IMR-90 (cell line): ENCODE results near the gene TPPP.

ENCODE experiments used
- CEBPB ChIP-seq: IDR thresholded peaks from 2 replicates; pipeline ENCODE4 v1.6.1; 2012; ENCODE audit warnings: low read depth, low read length, improper control_type of control experiment
- CHD1 ChIP-seq: IDR thresholded peaks from 2 replicates; pipeline ENCODE4 v1.6.1; 2012; ENCODE audit warnings: low read depth, low read length, improper control_type of control experiment
- FOS ChIP-seq: fragments of 150-350 bp; IDR thresholded peaks from 2 replicates; pipeline ENCODE4 v1.6.1; 2016; ENCODE audit warnings: low read depth, low read length
- MAFK ChIP-seq: IDR thresholded peaks from 2 replicates; pipeline ENCODE4 v1.6.1; 2012; ENCODE audit warnings: low read depth, low read length, improper control_type of control experiment
- NFE2L2 ChIP-seq: fragments of 150-350 bp; IDR thresholded peaks from 2 replicates; pipeline ENCODE4 v1.6.1; 2016; ENCODE audit warnings: low read depth, mild to moderate bottlenecking, low read length
- POLR2A ChIP-seq: IDR thresholded peaks from 2 replicates; pipeline ENCODE4 v1.6.1; 2012; ENCODE audit warnings: mild to moderate bottlenecking, low read depth, low read length
- RCOR1 ChIP-seq: IDR thresholded peaks from 2 replicates; pipeline ENCODE4 v1.6.1; 2012; ENCODE audit warnings: mild to moderate bottlenecking, low read length, improper control_type of control experiment; ENCODE audit not compliant: insufficient replicate concordance
- SMC3 ChIP-seq: fragments of 150-350 bp; IDR thresholded peaks from 2 replicates; pipeline ENCODE4 v1.6.1; 2016; ENCODE audit warnings: low read depth, mild to moderate bottlenecking, antibody characterized with exemption, low read length, moderate library complexity
- TF ChIP-seq, protein P1 (sequence below): conservative IDR thresholded peaks from 2 replicates; pipeline ENCODE4 v1.5.1; 2012; ENCODE audit warnings: mild to moderate bottlenecking, low read depth, low read length, improper control_type of control experiment
- TF ChIP-seq, protein P2 (sequence below): fragments of 150-350 bp; IDR thresholded peaks from 2 replicates; pipeline ENCODE4 v1.6.1; 2017; ENCODE audit warnings: mild to moderate bottlenecking, antibody characterized with exemption, low read length, low read depth
- TF ChIP-seq, protein P3 (sequence below): fragments of 150-350 bp; IDR thresholded peaks from 2 replicates; pipeline ENCODE4 v1.6.1; 2016; ENCODE audit warnings: low read depth, mild to moderate bottlenecking, low read length, moderate library complexity, borderline replicate concordance

DNA sequence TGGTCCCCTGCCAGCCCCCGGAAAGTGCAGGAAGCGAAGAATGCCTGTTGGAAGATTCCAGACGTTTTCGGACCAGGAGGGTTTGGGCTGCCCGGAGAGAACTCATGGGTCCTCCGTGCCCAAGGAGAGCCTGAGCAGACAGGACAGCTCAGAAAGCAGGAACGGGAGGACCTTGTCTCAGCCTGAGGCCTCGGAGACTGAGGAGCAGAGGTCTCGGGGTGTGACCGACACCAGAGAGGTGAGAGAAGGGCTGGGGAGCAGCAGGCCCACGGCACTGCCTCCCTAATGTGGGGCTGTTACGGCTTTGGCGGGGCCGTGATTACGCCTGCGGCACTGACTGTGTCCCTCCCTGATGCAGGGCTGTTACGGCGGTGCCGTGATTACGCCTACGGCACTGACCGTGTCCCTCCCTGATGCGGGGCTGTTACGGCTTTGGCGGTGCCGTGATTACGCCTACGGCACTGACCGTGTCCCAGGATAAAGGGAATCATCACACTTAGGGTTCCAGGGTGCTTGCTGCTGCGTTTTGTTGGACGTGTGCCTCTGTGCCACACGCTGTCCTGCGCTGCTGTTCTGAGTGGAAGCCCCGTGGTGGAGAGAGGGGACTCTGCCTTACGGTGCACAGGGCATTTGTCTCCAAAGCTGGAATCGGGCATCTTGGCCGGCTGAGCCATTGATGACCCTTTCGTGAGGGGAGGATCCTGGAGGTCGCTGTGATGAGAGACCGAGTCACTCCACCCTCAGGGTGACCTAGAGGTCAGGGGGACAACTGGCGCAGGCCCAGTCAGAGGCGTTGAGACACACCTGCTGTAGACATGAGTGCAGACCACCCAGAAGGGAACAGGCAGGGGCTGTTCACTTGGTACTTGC is 55.3 kb downstream of the TPPP start:
- TF ChIP-seq, protein P1, sequence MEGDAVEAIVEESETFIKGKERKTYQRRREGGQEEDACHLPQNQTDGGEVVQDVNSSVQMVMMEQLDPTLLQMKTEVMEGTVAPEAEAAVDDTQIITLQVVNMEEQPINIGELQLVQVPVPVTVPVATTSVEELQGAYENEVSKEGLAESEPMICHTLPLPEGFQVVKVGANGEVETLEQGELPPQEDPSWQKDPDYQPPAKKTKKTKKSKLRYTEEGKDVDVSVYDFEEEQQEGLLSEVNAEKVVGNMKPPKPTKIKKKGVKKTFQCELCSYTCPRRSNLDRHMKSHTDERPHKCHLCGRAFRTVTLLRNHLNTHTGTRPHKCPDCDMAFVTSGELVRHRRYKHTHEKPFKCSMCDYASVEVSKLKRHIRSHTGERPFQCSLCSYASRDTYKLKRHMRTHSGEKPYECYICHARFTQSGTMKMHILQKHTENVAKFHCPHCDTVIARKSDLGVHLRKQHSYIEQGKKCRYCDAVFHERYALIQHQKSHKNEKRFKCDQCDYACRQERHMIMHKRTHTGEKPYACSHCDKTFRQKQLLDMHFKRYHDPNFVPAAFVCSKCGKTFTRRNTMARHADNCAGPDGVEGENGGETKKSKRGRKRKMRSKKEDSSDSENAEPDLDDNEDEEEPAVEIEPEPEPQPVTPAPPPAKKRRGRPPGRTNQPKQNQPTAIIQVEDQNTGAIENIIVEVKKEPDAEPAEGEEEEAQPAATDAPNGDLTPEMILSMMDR: no peak
- TF ChIP-seq NFE2L2: no peak
- no peak for TF ChIP-seq CEBPB
- no peak for TF ChIP-seq MAFK
- TF ChIP-seq, protein P2, sequence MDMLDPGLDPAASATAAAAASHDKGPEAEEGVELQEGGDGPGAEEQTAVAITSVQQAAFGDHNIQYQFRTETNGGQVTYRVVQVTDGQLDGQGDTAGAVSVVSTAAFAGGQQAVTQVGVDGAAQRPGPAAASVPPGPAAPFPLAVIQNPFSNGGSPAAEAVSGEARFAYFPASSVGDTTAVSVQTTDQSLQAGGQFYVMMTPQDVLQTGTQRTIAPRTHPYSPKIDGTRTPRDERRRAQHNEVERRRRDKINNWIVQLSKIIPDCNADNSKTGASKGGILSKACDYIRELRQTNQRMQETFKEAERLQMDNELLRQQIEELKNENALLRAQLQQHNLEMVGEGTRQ: no peak
- TF ChIP-seq POLR2A: no peak
- no peak for TF ChIP-seq SMC3
- TF ChIP-seq RCOR1: no peak
- no peak for TF ChIP-seq FOS
- TF ChIP-seq CHD1: no peak
- TF ChIP-seq, protein P3, sequence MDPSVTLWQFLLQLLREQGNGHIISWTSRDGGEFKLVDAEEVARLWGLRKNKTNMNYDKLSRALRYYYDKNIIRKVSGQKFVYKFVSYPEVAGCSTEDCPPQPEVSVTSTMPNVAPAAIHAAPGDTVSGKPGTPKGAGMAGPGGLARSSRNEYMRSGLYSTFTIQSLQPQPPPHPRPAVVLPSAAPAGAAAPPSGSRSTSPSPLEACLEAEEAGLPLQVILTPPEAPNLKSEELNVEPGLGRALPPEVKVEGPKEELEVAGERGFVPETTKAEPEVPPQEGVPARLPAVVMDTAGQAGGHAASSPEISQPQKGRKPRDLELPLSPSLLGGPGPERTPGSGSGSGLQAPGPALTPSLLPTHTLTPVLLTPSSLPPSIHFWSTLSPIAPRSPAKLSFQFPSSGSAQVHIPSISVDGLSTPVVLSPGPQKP: no peak
